ENCODE data around the gene DLX3.

GRCh38 chr17:49990921-49991320 is 4.1 kb downstream of the DLX3 start:
- no peak for TF ChIP-seq EP300 (IDR thresholded peaks at IDR 0.05; ENCODE audit: borderline replicate concordance in 1 of 2, low read depth in 2 of 2, low read length in 2 of 2)
- no peak for TF ChIP-seq SAP30 (IDR thresholded peaks at IDR 0.05; ENCODE audit: insufficient read depth, insufficient replicate concordance, low read length)
- no peak for TF ChIP-seq TAF1 (IDR thresholded peaks at IDR 0.05; ENCODE audit: low read depth, low read length)
- TF ChIP-seq HDAC2 (IDR thresholded peaks at IDR 0.05; ENCODE audit: borderline replicate concordance in 1 of 2, low read depth in 2 of 2, low read length in 2 of 2): no peak
- TF ChIP-seq POLR2A (IDR thresholded peaks at IDR 0.05; ENCODE audit: control extremely low read depth in 1 of 2, low read depth in 2 of 2, low read length in 2 of 2): no peak
- no peak for TF ChIP-seq TAF7 (optimal IDR thresholded peaks at IDR 0.05; ENCODE audit: borderline replicate concordance, low read depth, low read length)
- no peak for TF ChIP-seq SP2 (IDR thresholded peaks at IDR 0.05; ENCODE audit: low read length)
